Stimulated activated CD8-positive, alpha-beta memory T cell treated with anti-CD3 and anti-CD28 coated beads, Interleukin-12 subunit alpha, Interleukin-12 subunit beta, amount 100 ng/mL, for 4 hours (primary cell): Measurements from ENCODE around the gene DISP3.

Experiments used
- DNase-seq: peaks from one replicate; pipeline ENCODE4 v3.0.0-alpha.2; 2020; ENCODE audit warnings: low read depth

The DISP3 gene

DNA sequence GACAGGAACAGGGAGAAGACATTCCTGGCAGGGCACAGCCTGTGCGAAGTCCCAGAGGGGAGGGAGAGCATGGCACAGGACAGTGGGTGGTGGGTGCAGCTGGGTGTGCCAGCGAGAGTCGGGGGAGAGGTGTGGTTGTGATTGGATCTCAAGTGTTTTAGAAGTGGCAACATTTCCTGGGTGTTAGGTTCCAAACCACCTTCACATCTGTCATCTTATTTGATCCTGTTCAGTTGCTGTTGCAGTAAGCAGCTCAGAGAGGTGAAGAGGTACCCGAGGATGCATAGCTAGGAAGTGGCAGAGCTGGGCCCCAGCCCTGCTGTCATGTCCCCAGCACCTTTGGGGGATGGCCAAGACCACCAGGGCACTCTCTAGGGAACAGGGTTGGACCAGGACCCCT is 22.0 kb upstream of the DISP3 start:
- no peak for DNase-seq

DNA sequence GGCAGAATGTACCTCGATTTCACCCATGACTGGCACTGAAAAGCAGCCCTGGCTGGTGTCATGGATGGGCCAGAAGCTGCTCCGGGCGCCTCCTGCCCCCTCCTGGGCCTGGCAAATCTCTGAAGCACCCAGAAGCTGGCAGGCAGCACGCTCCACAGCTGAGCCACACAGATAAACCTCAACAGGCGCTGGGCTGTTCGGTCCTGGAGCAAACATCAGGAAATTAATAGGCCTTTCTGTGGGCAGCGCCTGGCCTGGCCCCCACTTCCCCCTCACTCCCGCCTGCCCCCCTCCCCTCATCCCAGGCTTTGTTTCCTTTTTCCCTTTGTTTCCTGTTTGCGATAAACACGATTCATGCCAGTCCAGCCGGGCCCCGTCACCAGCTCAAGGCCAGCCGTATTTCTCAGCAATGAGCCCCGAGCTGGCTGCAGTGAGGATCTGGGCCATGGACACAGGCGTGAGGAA is 20.1 kb upstream of the DISP3 start:
- no peak for DNase-seq

DNA sequence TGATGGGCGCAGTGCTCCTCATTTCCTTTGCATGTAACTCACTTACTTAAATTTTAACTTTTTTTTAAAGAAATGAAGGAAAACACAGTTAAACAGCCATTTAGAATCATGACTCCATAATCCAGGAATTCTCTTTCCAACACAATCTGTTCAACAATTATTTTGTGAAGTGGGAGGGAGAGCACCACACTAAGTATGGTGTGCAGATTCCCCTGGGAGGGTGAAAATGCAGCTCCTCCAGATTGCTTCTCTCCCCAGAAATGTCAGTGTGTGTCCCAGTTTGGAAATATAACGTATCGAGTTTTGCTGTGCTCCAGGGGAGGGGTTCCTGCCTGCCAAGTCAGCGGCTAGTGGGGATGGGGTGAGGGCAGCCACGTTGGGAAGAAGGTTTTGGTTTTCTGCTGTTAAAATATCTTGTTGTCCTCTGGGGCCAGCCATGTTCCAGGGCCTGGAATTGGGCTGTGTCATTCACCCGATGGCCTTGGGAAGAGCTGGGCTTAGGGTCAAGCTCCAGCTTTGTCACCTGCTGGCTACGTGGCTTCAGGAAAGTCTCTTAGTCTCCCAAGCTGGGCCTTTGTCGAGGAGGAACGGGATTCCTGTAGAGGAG is 17.3 kb upstream of the DISP3 start:
- DNase-seq = no peak

DNA sequence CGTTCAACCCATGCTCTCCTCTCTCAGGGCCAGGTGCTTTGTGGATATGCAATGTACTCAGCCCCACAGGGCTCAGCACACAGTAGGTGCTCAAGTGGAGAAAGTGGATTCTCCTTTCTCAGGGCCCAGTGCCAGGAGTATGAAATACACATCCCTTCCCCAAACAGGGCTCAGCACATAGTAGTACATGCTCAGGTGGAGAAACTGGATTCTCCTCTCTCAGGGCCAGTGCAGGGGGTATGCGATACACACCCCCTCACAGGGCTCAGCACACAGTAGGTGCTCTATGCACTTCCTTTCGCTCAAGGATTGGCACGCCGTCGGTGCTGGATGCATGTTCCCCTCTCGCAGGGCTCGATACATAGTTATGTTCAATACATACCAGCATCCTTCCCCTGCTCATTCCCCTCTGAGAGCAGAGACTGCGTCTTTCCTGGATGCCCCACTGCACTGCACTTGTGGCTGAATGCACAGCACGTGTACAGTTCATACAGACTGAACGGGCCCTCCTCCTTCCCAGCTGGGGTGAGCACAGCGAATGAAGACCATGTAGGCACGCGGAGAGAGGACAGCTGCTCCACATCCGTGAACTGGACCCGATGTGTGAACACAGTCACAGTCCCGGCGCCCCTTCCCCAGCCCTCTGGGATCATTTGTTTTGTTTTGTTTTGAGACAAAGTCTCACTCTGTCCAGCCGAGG is 16.6 kb upstream of the DISP3 start:
- no peak for DNase-seq

DNA sequence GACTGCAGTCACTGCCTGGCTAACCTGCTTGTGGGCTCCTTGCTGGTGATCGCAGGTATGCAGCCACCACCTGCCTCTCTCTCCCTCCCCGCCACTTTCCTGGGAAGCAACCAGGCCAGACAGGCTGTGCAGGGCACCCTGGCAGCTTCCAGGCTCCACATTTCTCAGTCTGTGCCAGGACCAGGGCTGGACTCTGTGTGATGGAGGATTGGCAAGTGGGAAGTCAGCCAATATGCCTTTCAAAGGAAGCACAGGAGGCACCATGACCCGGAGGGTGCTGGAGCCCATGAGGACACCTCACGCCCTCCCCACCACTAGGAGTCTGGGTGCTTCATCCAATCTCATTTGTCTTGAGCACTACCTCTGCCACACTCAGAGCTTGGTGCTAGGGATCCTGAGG is 15.8 kb upstream of the DISP3 start:
- DNase-seq = no peak

DNA sequence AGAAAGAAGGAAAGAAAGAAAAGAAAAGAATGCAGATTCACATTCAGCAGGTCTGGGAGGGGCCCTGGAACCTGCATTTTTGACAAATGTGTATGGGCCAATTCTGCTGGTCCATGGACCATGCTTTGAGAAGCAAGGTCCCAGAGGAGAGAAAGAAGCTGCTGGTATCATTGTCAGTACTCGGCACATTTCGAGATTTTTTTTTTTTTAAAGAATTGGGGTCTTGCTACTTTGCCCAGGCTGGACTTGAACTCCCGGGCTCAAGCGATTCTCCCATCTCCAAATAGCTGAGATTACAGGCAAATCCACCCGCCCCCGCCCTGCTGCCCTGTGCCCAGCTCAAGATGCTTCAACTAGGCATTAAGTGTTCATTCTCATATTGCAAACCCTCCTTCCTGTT is 13.6 kb upstream of the DISP3 start:
- no peak for DNase-seq

DNA sequence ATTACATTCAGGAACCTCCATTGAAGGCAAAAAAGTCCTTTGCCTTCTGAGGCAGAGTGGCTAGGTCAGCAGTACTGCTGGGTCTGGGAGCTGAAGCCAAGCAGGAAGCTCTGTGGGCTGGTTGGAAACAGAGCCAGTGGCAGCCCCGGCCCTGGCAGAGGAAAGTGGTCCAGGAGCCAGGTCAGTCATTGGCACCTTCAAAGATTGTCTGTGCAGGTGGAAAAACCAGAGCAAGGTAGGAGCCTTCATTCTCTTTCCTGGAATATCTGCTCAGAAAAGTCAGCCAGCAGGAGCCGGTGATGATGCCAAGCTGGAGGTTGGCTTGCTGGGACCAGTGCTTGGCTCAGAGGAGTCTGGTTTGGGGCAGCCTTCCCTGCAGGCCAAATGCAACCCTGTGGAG is 12.5 kb upstream of the DISP3 start:
- no peak for DNase-seq

DNA sequence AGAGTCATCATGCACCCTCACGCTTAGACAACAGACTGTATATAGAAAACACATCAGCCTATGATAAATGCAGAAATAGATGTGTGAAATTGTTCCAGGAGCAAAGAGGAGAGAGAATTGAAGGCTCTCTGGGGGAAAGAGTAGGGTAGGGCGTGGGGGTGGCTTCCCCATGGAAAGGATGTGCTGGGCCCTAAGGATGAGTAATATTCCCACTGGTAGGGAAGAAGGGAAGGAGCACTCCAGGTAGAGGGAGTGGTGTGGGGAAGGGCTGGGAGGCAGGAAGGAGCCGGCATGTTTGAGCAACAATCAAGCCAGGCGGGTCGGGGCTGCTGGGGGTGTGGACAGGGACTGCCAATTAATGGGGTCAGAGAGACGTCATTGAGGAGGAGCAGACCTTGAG is 10.1 kb upstream of the DISP3 start:
- DNase-seq = no peak

DNA sequence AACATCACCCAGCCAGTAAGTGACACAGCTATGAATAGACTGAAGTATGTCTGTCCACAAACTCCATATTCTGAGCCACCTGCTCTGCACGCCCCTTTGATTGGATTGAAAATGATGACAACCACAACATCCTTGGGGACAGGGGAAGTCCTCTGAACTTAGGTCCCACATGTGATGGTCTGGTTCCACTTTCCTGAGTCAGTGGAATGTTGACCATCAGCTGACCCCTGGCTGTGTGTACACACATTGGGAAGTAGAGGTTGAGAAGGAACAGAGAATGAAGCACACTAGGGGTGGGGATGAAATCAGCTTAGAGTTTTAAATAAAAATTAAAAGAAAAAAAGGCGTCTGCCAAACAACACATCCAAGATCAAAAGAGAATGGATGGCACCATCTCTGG is 8.0 kb upstream of the DISP3 start:
- no peak for DNase-seq

DNA sequence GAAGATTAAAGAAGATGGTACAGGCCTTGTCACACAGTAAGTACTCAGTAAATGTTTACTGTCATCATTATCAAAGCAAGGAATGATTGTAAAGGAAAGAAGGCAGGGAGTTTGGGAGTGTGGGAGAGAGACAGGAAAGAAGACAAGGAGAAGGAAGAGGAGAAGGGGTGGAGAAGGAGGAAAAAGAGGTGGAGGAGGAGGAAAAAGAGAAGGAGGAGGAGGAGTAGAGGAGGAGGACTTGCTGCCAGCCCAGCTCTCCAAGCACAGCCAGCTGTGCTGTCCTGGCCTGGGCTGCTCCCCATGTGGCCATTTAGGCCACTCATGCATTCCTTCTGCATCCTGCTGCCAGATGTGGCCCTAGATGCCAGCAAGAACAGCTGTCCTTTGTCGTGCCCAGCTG is 7.5 kb upstream of the DISP3 start:
- no peak for DNase-seq

DNA sequence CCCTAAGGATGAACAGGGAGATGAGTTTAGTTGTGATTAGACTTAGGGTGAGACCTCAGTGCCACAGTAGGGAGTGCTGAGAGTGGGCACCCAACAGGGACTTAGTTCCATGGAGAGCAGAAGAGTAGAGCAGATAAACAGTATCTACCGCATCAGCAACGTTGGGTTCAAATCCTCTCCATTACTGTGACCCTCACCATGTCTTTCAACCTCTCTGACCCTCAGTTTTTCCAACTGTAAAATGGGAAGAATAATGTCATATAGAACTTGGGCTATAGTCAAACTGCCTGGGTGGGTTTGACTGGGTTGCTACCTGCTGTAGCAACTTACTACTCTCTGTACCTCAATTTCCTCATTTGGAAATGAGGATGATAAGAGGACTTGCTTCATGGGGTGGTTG is 6.7 kb upstream of the DISP3 start:
- no peak for DNase-seq

DNA sequence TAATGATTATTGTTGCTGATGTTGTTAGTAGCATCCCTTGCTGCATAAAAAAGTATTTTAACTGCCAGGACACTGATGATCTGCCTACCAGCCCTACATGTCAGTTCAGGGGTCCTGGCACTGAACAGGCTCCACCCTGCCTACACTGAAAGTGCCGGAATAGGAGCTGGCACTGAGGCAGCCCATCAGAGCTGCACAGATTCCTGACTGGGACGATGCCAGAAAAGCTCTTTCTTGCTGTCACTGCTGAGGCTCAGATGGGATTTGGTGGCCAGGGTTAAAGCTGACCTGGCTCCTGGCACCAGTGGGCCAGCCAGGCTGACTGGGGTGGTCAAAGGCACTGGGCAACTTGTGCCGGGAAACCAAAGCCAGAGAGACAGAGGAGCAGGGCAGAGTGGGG is 6.2 kb upstream of the DISP3 start:
- DNase-seq = no peak

DNA sequence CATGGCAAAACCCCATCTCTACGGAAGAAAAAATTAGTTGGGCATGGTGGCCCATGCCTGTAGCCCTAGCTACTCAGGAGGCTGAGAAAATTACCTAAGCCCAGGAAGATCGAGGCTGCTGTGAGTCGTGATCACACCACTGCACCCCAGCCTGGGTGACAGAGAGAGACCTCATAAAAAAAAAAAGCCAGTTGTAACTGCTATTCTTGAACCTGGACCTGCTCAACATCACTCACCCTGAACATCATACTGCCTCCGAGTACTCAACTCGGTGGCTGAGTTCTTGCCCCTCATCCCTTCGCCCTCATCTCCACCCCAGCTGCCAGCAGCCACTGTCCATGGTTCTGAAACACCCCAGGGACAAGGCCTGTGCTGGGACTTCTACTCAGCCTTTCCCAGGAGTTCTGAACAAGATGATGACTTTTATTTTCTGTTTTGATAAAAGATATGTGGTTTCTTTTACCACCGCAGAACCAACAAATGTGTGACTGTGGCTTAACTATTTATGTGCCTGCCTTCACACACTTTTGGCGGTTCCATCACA is 5.4 kb upstream of the DISP3 start:
- DNase-seq = no peak

DNA sequence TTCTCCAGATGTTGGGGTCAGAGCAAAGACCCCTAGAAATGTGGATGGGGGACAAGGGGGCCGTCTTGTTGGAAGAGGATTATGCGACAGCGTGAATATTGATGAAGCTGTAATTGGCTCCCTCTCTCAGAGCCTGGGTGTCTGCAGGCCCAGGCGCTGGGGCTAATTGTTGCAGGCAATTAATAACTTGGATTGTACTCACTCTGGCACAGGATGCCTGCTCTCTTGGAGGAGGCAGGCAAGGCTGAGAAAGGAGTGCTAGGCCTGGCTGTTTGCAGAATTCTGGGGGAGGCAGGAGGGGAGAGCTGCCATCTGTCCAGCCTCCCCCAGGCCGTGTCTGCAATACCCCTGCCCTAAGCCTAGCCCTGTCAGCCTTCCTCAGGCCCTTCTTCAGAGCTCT is 4.1 kb upstream of the DISP3 start:
- DNase-seq = no peak

DNA sequence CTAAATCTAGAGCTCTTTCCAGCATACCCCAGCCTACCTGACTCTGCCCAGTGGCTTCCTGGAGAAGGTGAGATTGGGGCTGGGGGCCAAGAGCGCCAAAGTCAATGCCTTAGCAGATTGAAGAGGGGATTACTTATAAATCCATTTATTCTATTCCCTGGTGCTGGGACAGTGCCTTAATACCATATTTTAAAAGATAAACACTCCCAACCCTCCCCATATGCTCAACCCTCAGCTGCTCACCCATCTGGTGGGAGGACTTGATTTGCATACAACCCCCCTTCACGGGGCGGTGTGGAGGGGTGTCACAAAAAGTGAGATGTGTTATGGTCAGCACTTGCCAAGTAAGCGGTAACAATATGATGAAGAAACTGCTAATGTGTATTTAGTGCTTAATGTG is 3.2 kb upstream of the DISP3 start:
- DNase-seq = no peak

DNA sequence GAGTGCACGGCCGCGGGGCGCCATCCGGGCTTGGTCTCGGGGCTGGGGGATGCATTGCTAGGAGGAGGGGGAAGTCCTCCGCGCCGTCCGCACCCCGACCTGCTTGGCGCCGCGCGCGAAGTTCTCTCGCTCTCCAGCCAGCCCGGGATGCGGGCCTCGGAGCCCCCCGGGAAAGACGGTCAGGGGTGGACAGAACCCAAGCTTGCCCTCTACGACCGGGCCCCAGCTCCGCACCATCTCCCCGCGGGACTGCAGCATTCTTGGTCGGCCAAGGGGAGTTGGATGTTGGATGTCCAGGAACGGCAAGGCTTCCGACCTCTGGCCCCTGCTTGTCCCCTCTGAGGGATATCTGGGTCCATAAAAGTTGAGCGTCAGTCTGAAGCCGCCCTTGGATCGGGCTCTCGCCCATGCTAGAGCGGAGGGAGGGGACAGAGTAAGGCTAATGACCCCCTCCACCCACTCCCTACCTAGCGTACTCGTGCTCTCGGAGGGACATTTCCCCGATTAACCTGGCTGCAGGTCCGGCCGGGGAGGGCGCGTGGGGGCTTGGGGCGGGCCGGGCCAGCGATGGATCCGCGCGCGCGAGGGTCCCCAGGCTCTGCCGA is 522 bp downstream of the DISP3 start:
- DNase-seq = no peak

DNA sequence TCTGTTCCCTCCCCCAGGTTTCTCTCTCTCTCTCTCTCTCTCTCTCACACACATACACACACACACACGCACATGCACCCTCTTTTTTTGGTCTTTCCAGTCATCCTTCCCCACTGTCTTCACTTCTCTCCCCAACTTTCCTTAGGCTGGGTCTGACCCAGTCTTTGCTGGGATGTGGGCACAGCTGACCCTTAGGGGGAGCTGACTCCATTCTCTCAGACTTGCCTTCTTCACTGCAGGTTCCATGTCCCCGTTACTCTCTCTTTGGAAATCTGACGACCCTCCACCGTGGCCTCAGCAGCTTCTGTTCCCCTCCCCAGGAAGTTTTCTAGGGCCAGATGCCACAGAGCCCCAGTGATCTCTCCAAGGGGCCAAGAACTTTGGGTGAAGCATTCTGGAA is 2.1 kb downstream of the DISP3 start:
- no peak for DNase-seq

DNA sequence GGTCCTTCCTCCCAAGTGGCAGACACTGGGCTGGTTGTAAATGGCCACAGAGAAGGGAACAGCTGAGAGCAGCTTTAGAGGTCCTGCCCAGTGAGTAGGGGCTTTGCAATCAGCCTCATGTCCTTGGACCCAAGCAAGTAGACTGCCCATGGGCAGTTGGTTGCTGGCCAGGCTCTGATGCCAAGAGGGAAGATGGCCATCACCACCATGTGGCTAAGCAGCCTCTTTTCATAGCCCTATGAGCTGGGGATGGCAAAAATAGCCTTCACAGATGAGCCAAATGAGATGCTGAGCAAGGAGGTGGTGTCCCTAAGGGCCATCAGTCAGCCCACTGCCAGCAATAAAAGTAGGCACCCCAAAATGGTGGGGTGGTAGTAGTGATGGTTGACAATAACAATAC is 3.2 kb downstream of the DISP3 start:
- no peak for DNase-seq

DNA sequence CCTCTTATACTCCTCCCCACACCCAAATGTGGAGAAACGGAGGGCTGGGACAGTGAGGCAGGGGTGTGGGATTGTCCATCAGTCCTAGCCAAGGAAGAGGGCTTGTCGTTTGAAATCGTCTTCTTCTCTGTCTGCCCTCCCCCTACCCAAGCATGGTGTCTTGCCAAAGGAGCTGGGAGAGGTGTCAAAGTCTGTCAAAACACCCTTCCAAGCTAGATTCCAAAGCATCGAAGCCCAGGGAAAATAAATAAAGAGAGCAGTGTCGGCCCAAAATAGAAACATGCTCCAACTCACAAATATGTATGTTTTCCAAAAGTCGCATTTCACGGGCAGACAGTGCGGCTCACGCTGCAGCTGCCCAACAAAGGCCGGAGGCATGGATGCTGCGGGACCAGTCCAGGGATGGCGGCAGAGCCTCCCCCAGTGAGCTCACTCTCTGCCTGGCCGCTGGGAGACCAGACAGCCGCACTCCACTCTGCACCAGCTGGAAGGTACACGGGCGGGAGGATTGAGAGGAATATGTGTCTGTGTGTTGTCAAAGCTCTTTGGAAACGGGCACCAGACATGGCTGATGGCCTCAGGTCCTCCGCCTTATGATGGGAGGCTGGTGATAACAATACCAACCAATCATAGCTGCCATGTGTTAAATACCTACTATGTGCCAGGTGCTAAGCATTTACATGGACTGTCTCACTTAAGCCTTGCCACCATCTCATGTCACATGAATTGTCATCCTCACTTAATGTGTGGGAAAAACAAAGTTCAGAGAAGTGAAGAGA is 3.9 kb downstream of the DISP3 start:
- DNase-seq = no peak

DNA sequence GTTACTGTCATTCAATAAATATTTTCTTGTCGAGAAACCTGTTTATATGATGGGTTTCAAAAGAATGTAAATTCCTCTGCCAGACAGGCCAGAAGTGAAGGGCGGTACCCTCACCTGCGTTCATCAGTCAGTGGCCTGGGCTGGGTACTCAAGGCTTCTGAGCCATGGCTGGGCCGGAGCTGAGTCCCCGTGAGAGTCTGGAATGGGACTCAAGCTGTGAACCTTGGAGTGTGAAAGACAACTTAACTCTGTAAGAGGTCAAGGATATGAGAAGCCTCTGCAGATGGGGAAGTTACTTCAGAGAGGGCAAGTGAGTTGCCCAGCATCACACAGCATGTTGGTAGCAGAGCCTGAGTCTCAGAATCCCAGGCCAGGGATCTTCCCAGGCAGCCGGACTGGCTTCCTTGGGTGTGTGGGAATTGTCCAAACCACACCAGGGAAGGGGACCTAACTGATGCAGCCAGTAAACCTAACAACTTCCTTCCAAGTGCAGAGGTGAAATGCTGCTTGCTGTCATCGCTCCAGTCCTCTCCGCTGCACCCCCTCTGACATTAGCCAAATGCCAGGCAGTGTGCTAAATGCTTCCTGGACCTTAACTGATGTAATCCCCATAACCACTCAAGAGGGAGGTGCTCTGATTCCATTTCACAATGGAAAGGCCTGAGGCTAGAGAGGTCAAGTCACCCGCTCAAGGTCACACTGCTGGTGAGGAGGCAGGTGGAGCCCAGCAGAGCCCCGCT is 4.8 kb downstream of the DISP3 start:
- DNase-seq = no peak

DNA sequence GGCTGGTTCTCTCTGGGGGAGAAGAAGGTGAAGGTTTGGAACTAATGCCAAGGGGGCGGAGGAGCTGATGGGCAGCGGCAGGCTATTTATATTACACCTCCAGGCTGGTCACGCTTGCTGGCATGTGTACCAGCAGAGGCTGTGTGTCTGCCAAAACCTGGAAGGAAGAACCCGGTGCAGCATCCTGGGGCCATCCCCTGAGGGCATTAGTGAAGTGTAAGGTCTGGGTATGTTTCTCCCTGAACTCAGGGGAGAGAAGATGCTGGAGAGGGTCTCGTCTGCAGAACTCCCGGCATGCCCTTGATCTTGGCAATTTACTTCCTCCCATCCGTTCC is 5.3 kb downstream of the DISP3 start:
- no peak for DNase-seq

DNA sequence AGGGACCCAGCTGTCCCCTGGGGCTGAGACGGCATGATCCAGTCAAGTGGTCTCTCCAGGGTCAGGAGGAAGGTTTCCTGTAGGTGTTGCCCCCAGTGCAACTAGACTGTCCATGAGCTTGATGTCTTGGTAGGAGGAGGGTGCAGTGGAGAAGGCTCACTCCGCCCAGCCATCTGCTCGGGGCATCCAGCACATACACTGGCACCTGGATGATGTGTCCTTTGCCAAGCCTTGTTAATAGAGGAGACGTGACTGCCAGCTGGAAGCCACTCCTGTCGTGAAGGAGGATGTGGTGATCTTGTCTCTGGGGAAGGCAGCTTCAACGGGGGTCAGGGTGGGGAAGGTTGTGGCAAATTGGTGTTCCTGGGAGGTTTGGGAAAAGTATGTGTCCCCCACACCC is 6.2 kb downstream of the DISP3 start:
- DNase-seq = no peak
